ENCODE measurements around the gene CDC42SE2.

DNA sequence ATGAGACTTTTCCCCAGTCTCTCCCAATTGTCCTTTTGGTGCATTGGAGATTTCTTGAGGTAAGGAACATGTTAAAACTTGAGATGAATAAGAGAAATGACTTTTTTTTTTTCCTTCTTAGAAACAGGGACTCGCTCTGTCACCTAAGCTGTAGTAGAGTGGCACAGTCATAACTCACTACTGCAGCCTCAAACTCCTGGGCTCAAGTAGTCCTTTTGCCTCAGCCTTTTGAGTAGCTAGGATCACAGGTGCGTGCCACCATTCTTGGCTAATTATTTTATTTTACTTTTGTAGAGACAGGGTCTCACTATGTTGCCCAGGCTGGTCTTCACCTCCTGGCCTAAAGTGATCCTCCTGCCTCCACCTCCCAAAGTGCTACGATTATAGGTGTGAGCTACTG, 25.9 kb downstream of the CDC42SE2 start:
- TF ChIP-seq TAF1 (IDR thresholded peaks at IDR 0.05; ENCODE audit: low read depth) (no peak), EP300 (conservative IDR thresholded peaks at IDR 0.05; ENCODE audit: poor library complexity, severe bottlenecking) (no peak)
- TF ChIP-seq, protein P1, sequence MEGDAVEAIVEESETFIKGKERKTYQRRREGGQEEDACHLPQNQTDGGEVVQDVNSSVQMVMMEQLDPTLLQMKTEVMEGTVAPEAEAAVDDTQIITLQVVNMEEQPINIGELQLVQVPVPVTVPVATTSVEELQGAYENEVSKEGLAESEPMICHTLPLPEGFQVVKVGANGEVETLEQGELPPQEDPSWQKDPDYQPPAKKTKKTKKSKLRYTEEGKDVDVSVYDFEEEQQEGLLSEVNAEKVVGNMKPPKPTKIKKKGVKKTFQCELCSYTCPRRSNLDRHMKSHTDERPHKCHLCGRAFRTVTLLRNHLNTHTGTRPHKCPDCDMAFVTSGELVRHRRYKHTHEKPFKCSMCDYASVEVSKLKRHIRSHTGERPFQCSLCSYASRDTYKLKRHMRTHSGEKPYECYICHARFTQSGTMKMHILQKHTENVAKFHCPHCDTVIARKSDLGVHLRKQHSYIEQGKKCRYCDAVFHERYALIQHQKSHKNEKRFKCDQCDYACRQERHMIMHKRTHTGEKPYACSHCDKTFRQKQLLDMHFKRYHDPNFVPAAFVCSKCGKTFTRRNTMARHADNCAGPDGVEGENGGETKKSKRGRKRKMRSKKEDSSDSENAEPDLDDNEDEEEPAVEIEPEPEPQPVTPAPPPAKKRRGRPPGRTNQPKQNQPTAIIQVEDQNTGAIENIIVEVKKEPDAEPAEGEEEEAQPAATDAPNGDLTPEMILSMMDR (IDR thresholded peaks at IDR 0.05; ENCODE audit: poor library complexity, severe bottlenecking) = no peak

Measured in neural cell (in vitro differentiated cells).